Activated naive CD8-positive, alpha-beta T cell treated with anti-CD3 and anti-CD28 coated beads, Interleukin-2, amount 50 U/mL, for 24 hours (primary cell): ENCODE data around the gene NAA10.
"Not testable (repeated sequence)": the region's sequence is repeated elsewhere in the genome, so short reads cannot be mapped to it uniquely, and the experiment has no call there.

Source experiments
- ATAC-seq: fragments of 150-1000 bp; cut with Tn5 transposase; one replicate; pipeline ENCODE4 v1.10.0; 2021
- DNase-seq: peaks from one replicate; pipeline ENCODE4 v3.0.0; 2021
- H3K27ac Mint-ChIP-seq: one replicate; pipeline ENCODE4 v1.8.0; 2021; ENCODE audit warnings: mild to moderate bottlenecking, mixed read lengths
- H3K27me3 Mint-ChIP-seq: one replicate; pipeline ENCODE4 v1.8.0; 2021; ENCODE audit warnings: mixed read lengths
- H3K36me3 Mint-ChIP-seq: one replicate; pipeline ENCODE4 v1.8.0; 2021; ENCODE audit warnings: low read depth, mixed read lengths
- H3K4me1 Mint-ChIP-seq: one replicate; pipeline ENCODE4 v1.8.0; 2021; ENCODE audit warnings: mixed read lengths
- H3K4me3 Mint-ChIP-seq: one replicate; pipeline ENCODE4 v1.8.0; 2021; ENCODE audit warnings: mild to moderate bottlenecking, moderate library complexity, mixed read lengths
- H3K9me3 Mint-ChIP-seq: one replicate; pipeline ENCODE4 v1.8.0; 2021; ENCODE audit warnings: mixed read lengths

NAA10 gene

DNA sequence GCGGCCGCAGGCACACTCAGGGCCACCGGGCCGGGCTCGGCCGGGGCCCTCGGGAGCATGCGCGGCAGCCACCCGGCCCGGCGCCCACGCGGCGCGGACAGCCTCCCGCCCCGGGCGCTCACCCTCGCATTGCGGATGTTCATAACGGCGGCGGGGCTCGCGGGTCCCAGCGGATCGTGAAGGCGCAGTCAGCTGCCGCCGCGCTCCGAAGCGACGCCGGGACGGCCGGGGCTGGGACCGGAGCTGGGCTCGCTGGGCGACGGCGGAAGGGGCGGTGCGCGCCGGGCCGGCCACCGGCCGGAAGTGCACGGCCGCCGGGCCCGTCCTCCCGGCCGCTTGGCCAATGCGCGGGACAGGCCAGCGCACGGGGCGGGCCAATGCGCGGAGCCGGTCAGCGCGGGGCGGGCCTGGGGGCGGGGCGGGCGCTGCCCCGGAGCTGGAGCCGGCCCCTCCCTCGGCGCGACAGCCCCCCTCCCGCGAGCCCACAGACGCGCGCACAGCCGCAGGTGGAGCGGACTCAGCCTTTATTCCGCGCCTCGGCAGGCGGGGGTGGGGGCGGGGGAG lies at the start of gene NAA10:
TSS of gene NAA10 (minus strand) at position 276 of the 564 bp plus-strand sequence. CDS start at position 143, 133 bp downstream.
- no peaks in the 10 kb centered on the region for H3K9me3 Mint-ChIP-seq
- H3K36me3 Mint-ChIP-seq: peaks cover 17% of the 10 kb centered on the region
- DNase-seq (peak; percentile 65), ATAC-seq (peak; percentile 94)
- H3K4me3 Mint-ChIP-seq: peak within 1 kb of the TSS; percentile 84
- peak within 1 kb of the TSS; percentile 81 for H3K27ac Mint-ChIP-seq
- H3K27me3 Mint-ChIP-seq: no peaks in the 10 kb centered on the region
- H3K4me1 Mint-ChIP-seq: peaks cover 33% of the 10 kb centered on the region

DNA sequence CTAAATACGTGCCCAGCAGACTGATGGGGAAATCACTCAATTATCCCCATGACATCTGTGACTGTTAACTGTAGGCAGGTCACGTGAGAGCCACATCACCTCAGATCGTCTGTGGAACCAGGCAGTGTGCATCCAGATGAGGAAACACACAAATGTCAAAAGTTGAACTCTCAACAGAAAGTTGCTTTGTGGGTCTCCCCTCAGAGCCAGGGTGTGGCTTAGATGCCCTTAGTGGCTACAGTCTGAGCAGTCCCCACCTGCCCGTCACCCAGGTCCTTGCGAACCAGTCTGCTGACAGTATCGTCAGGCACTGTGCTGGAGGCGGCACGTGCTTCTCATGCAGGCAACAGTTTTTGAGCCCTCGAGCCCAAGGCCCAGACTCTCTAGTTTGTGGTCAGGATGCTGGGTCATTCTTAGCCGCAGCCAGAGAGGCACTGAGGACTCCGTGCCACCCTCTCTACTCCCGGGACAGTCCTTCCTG lies 48.5 kb upstream of the NAA10 start:
- Mint-ChIP-seq H3K9me3 (no peaks in the 10 kb centered on the region), H3K36me3 (no peaks in the 10 kb centered on the region), H3K27ac (peak overlapping the region; percentile 75), H3K27me3 (no peaks in the 10 kb centered on the region), H3K4me1 (peaks cover 56% of the 10 kb centered on the region), H3K4me3 (no peak overlapping the region)
- peak; percentile 39 for DNase-seq
- peak; percentile 31 for ATAC-seq

- peak; percentile 70 for DNase-seq
- H3K4me1 Mint-ChIP-seq: peaks cover 53% of the 10 kb centered on the region
- no peaks in the 10 kb centered on the region for H3K27me3 Mint-ChIP-seq
- ATAC-seq: peak; percentile 26
- H3K36me3 Mint-ChIP-seq: no peaks in the 10 kb centered on the region
- peak overlapping the region; percentile 66 for H3K4me3 Mint-ChIP-seq
- H3K27ac Mint-ChIP-seq: peak overlapping the region; percentile 91
- H3K9me3 Mint-ChIP-seq: no peaks in the 10 kb centered on the region
Observed at GRCh38 chrX:153981771-153982533, 47.1 kb upstream of the NAA10 start.

- H3K27me3 Mint-ChIP-seq: no peaks in the 10 kb centered on the region
- H3K4me3 Mint-ChIP-seq: peak overlapping the region; percentile 66
- H3K36me3 Mint-ChIP-seq: no peaks in the 10 kb centered on the region
- H3K4me1 Mint-ChIP-seq: peaks cover 52% of the 10 kb centered on the region
- no peak for ATAC-seq
- H3K27ac Mint-ChIP-seq: peak overlapping the region; percentile 91
- DNase-seq: no peak
- no peaks in the 10 kb centered on the region for H3K9me3 Mint-ChIP-seq
Observed at GRCh38 chrX:153981231-153981630, 46.4 kb upstream of the NAA10 start.

DNA sequence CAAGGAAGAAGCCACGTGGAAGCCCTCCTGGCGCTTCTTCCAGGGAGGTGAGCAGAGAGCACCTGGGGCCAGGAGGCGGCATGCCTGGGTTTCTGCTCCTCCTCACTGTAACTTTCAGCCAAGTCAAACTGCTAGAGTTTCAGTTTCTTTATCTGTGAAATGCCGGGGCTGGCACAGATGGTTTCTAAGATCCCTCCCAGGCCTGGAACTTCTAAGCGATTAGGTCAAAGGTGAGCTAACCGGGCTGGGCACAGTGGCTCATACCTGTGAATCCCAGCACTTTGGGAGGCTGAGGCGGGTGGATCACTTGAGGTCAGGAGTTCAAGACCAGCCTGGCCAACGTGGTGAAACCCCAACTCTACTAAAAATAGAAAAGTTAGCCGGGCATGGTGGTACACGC lies 45.6 kb upstream of the NAA10 start:
- H3K9me3 Mint-ChIP-seq, H3K36me3 Mint-ChIP-seq, H3K27me3 Mint-ChIP-seq, DNase-seq: not testable (repeated sequence)
- Mint-ChIP-seq H3K4me3 (peak overlapping the region; percentile 36), H3K27ac (peak overlapping the region; percentile 91), H3K4me1 (peaks cover 53% of the 10 kb centered on the region)
- peak; percentile 30 for ATAC-seq

- Mint-ChIP-seq H3K27ac (peak overlapping the region; percentile 99), H3K27me3 (no peaks in the 10 kb centered on the region), H3K4me3 (peak overlapping the region; percentile 11), H3K4me1 (peaks cover 23% of the 10 kb centered on the region), H3K36me3 (peaks cover 2% of the 10 kb centered on the region), H3K9me3 (no peaks in the 10 kb centered on the region)
- ATAC-seq (no peak), DNase-seq (no peak)
Observed at GRCh38 chrX:153974726-153975286, 40.0 kb upstream of the NAA10 start.

- Mint-ChIP-seq H3K4me3 (peak overlapping the region; percentile 89), H3K9me3 (no peaks in the 10 kb centered on the region), H3K27me3 (no peaks in the 10 kb centered on the region), H3K36me3 (peaks cover 7% of the 10 kb centered on the region), H3K4me1 (peaks cover 23% of the 10 kb centered on the region), H3K27ac (peak overlapping the region; percentile 99)
- ATAC-seq (no peak), DNase-seq (no peak)
Observed at GRCh38 chrX:153974003-153974725, 39.3 kb upstream of the NAA10 start.

GRCh38 chrX:153973127-153974002 lies 38.5 kb upstream of the NAA10 start:
- peak overlapping the region; percentile 89 for H3K4me3 Mint-ChIP-seq
- H3K27me3 Mint-ChIP-seq: no peaks in the 10 kb centered on the region
- ATAC-seq: no peak
- H3K4me1 Mint-ChIP-seq: peaks cover 23% of the 10 kb centered on the region
- peaks cover 7% of the 10 kb centered on the region for H3K36me3 Mint-ChIP-seq
- H3K27ac Mint-ChIP-seq: peak overlapping the region; percentile 99
- DNase-seq: no peak
- no peaks in the 10 kb centered on the region for H3K9me3 Mint-ChIP-seq

DNA sequence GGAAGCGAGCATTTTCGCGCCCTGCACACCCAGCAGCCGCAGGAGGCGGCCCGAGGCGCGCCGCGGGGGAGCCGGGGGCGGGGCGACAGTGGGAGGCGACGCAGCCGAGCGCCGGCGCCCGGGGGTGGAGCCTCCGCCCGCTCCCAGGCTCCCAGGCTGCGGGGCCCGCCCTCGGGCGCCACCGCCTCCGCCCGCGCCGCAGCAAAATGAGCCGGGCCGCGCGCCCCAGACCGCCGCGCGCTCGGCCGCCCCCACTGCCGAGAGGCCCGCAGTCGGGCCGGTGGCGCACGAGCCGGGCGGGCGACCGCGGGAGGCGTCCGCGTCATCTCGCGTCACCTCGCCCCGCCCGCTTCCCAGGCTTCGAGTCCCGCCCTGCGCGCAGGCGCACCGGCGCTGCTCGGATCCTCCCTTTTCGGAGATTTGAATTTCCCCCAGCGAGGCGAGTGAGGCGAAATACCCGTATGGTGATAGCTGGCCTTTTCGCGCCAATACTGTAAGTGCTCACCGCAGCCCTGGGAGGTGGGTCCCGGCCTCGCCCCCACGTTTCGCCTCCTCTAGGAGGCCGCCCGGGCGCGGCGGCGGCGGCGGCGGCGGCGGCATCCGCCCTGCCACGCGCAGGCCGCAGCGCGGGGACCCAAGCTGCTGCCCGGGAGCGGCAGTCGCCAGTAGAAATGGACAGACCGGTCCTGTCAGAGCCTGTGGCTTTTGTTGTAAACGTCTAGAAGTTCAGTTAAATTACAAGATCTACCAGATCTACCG lies 37.7 kb upstream of the NAA10 start, which contains the start of gene TMEM187:
TSS of gene TMEM187 (plus strand) at position 387 of the 759 bp plus-strand sequence. CDS start 9,309 bp downstream, outside the sequence.
- H3K9me3 Mint-ChIP-seq: no peaks in the 10 kb centered on the region
- H3K4me3 Mint-ChIP-seq: peak within 1 kb of the TSS; percentile 99
- peaks cover 30% of the 10 kb centered on the region for H3K4me1 Mint-ChIP-seq
- peak within 1 kb of the TSS; percentile 100 for H3K27ac Mint-ChIP-seq
- peak; percentile 87 for DNase-seq
- ATAC-seq: peak; percentile 66
- H3K36me3 Mint-ChIP-seq: peaks cover 15% of the 10 kb centered on the region
- H3K27me3 Mint-ChIP-seq: no peaks in the 10 kb centered on the region

GRCh38 chrX:153971450-153972367 lies 36.9 kb upstream of the NAA10 start, which contains the start of gene HCFC1:
Gene HCFC1, minus strand, starts transcription at chrX:153971818. Its CDS starts 978 bp downstream, at chrX:153970840.
- Mint-ChIP-seq H3K4me1 (peaks cover 38% of the 10 kb centered on the region), H3K27me3 (no peaks in the 10 kb centered on the region), H3K27ac (peak within 1 kb of the TSS; percentile 100), H3K4me3 (peak within 1 kb of the TSS; percentile 99), H3K36me3 (peaks cover 21% of the 10 kb centered on the region), H3K9me3 (no peaks in the 10 kb centered on the region)
- DNase-seq (peak; percentile 86), ATAC-seq (peak; percentile 33)

GRCh38 chrX:153971124-153971449 lies 36.2 kb upstream of the NAA10 start:
- H3K36me3 Mint-ChIP-seq: peaks cover 21% of the 10 kb centered on the region
- ATAC-seq: peak; percentile 39
- H3K27me3 Mint-ChIP-seq: no peaks in the 10 kb centered on the region
- H3K4me1 Mint-ChIP-seq: peaks cover 45% of the 10 kb centered on the region
- DNase-seq: peak; percentile 85
- peak overlapping the region; percentile 99 for H3K4me3 Mint-ChIP-seq
- H3K27ac Mint-ChIP-seq: peak overlapping the region; percentile 100
- H3K9me3 Mint-ChIP-seq: no peaks in the 10 kb centered on the region

- Mint-ChIP-seq H3K9me3 (no peaks in the 10 kb centered on the region), H3K4me1 (peaks cover 46% of the 10 kb centered on the region), H3K27me3 (no peaks in the 10 kb centered on the region), H3K4me3 (peak overlapping the region; percentile 99), H3K36me3 (peaks cover 21% of the 10 kb centered on the region), H3K27ac (peak overlapping the region; percentile 100)
- no peak for ATAC-seq
- DNase-seq: no peak
Observed at GRCh38 chrX:153970357-153971123, 35.7 kb upstream of the NAA10 start.
